CD4-positive, alpha-beta memory T cell (primary cell): ENCODE data around the gene SPEN. TPM values are rescaled to one million over a fixed set of nuclear protein-coding genes. Genes with fewer than 3 reads are reported as not detected.

Source experiments
- CTCF ChIA-PET: fragments of 350-600 bp; sonication (Branson Sonifier 250); formaldehyde crosslinking; loops from one replicate; lab custom pipeline; 2021; ENCODE audit warnings: inconsistent platforms; ENCODE audit not compliant: partially characterized antibody; lab: Charles Lee
- POLR2A ChIA-PET: fragments of 350-600 bp; sonication (Branson Sonifier 250); formaldehyde crosslinking; loops from one replicate; lab custom pipeline; 2021; ENCODE audit not compliant: partially characterized antibody; lab: Charles Lee
- DNase-seq, 5 donors: peaks; one replicate each; pipeline versions ENCODE4 v3.0.0 to v3.0.0-alpha.2; 2020 to 2022; ENCODE audit warnings: mixed read lengths in 1 of 5
- H3K27ac ChIP-seq: one replicate; pipeline ENCODE4 v1.7.0; 2013; ENCODE audit warnings: low read depth, low read length
- H3K27me3 ChIP-seq: 2 replicates; pipeline ENCODE4 v1.7.0; 2013; ENCODE audit warnings: mild to moderate bottlenecking, low read length, moderate library complexity; ENCODE audit not compliant: insufficient read depth
- H3K36me3 ChIP-seq: 2 replicates; pipeline ENCODE4 v1.7.0; 2013; ENCODE audit warnings: mild to moderate bottlenecking, low read length, moderate library complexity; ENCODE audit not compliant: insufficient read depth
- H3K4me1 ChIP-seq: 2 replicates; pipeline ENCODE4 v1.7.0; 2013; ENCODE audit warnings: mild to moderate bottlenecking, low read length, moderate library complexity; ENCODE audit not compliant: insufficient read depth
- H3K4me3 ChIP-seq, 2 donors: one replicate each; pipeline ENCODE4 v1.7.0; 2013; ENCODE audit warnings: low read length in 2 of 2, mild to moderate bottlenecking in 1 of 2
- H3K9me3 ChIP-seq, 2 donors: one replicate each; pipeline ENCODE4 v1.7.0; 2013; ENCODE audit warnings: low read length in 2 of 2, control low read depth in 1 of 2; ENCODE audit not compliant: control insufficient read depth in 1 of 2
- H3K27ac Mint-ChIP-seq, 7 donors: one replicate each; pipeline ENCODE4 v1.8.0; 2020 to 2021; ENCODE audit warnings: mixed read lengths in 7 of 7, mild to moderate bottlenecking in 6 of 7, inconsistent platforms in 3 of 7, moderate library complexity in 3 of 7
- H3K27me3 Mint-ChIP-seq, 2 donors: one replicate each; pipeline ENCODE4 v1.8.0; 2020 to 2021; ENCODE audit warnings: mixed read lengths in 2 of 2
- H3K36me3 Mint-ChIP-seq, 2 donors: one replicate each; pipeline ENCODE4 v1.8.0; 2020 to 2021; ENCODE audit warnings: mixed read lengths in 2 of 2, inconsistent platforms in 1 of 2, mild to moderate bottlenecking in 1 of 2
- H3K4me1 Mint-ChIP-seq, 4 donors: one replicate each; pipeline ENCODE4 v1.8.0; 2020 to 2021; ENCODE audit warnings: mixed read lengths in 4 of 4, mild to moderate bottlenecking in 1 of 4
- H3K4me3 Mint-ChIP-seq, 8 donors: one replicate each; pipeline ENCODE4 v1.8.0; 2020 to 2021; ENCODE audit warnings: mixed read lengths in 8 of 8, mild to moderate bottlenecking in 7 of 8, moderate library complexity in 6 of 8, inconsistent platforms in 3 of 8
- H3K9me3 Mint-ChIP-seq, 8 donors: one replicate each; pipeline ENCODE4 v1.8.0; 2020 to 2021; ENCODE audit warnings: mixed read lengths in 8 of 8, mild to moderate bottlenecking in 5 of 8, inconsistent platforms in 3 of 8, moderate library complexity in 1 of 8
- intact Hi-C: fragments of 100-400 bp; cut with micrococcal nuclease; formaldehyde crosslinking; loops from one replicate; pipeline ENCODE4 v1.15.1; 2023
- polyA plus RNA-seq, 2 donors: library from polyadenylated mRNA; unstranded; fragments of 300-500 nt; fragmentation: Illumina TruSeq; gene quantifications; one replicate each; pipeline ENCODE4 v1.2.3, GENCODE V29; 2021
- total RNA-seq, 2 experiments: library from RNA; stranded (reverse); gene quantifications; one replicate each; pipeline ENCODE4 v1.2.3, GENCODE V29; 2021

The SPEN gene
- total and polyA plus RNA-seq, 4 experiments from 2014 or later, result 2.4 to 87.8 (median 62.4) TPM

DNA sequence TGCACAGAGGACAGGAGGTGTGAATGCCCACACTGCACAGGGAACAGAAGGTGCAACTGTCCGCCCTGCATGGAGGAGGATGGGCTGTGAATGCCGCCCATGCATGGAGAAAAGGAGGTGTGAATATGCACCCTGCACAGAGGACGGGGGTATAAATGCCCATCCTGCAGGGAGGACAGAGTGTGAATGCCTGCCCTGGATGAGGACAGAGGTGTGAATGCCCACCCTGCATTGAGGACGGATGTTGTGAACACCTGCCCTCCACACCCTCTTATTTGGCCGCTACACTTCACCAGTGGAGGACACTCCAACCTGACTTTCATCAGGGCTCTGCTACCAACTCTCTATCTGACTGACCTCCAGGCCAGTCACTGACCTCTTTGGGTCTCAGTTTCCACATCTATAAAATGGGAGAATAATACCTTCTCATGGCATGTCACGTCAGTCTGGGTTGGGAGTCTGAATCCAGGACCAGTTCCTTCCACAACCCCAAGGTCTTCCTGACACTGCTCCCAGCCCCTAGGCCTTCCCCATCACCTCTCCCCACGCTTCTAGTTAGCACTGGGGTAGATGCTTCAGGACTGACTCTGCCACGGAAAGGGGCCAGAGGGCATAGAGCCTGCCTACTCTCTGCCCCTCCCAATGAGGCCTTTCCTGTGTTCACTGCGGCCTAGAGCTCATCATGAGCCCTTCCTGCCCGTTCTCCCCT, 100.0 kb downstream of the SPEN start:
- intact Hi-C loops, result no loop called here

DNA sequence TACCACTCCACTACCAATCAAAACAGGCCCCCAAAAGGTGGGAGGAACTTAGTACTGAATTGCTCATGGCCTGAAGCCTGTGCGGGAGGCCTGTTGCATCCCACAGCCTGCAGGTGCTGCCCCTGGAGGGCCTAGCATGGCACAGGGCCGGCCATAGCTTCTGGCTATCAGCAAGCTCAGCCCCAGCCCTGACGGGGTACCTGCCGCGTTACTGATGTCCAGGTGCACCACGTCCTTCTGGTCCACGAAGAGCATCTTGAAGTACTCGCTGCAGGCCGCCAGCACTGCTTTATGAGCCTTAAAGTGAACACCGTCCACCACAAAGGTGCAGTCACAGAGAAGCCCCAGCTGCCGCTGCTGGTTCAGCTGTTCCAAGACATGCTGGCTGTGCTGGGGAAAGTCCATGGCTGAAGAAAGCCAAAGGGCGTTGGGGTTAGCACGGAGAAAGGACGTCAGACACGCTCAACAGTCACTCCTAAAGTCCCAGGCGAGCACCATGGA, 100.6 kb downstream of the SPEN start:
- H3K4me1 ChIP-seq, result peaks cover 53% of the 10 kb centered on the region
- H3K27me3 ChIP-seq, result no peaks in the 10 kb centered on the region
- H3K36me3 ChIP-seq, result peaks cover 38% of the 10 kb centered on the region
- no peak overlapping the region for H3K4me3 ChIP-seq
- Mint-ChIP-seq H3K4me3 (peak overlapping the region; percentile 36 to 83 (median 54)), H3K27ac (peak overlapping the region; percentile 86 to 98 (median 95)), H3K4me1 (peaks cover 43 to 67% (median 51%) of the 10 kb centered on the region in 4 donors), H3K36me3 (peaks cover 16 to 36% of the 10 kb centered on the region in 2 donors), H3K9me3 (no peaks in the 10 kb centered on the region), H3K27me3 (peaks cover 0 to 2% of the 10 kb centered on the region in 2 donors)
- H3K9me3 ChIP-seq, result no peaks in the 10 kb centered on the region
- POLR2A ChIA-PET, result interaction anchor here (1.3 kb wide), 1 partner anchor 101 kb away, joined by 3 read pairs; the partner anchor contains the start of gene SPEN
- peak overlapping the region; percentile 79 for H3K27ac ChIP-seq
- CTCF ChIA-PET, result no interaction called here
- intact Hi-C loops, result no loop called here
- peak in 1 of 5 donors; percentile 46 for DNase-seq

More for the DNA sequence above, 100.0 kb downstream of the SPEN start:
- H3K4me3 Mint-ChIP-seq, result peak overlapping the region in 4 of 8 donors; percentile 36 to 66 (median 50)
- Histone ChIP-seq H3K9me3 (no peaks in the 10 kb centered on the region), H3K27ac (peak overlapping the region; percentile 79), H3K4me1 (peaks cover 49% of the 10 kb centered on the region), H3K4me3 (no peak overlapping the region), H3K36me3 (peaks cover 44% of the 10 kb centered on the region), H3K27me3 (no peaks in the 10 kb centered on the region)
- ChIA-PET POLR2A (interaction anchor here (0.5 kb wide), 1 partner anchor 132 kb away, joined by 3 read pairs; no protein-coding TSS in a partner anchor), CTCF (no interaction called here)
- peak overlapping the region; percentile 69 to 98 (median 95) for H3K27ac Mint-ChIP-seq
- peaks cover 40 to 62% (median 47%) of the 10 kb centered on the region in 4 donors for H3K4me1 Mint-ChIP-seq
- no peak for DNase-seq
- no peaks in the 10 kb centered on the region for H3K9me3 Mint-ChIP-seq
- peaks cover 16 to 41% of the 10 kb centered on the region in 2 donors for H3K36me3 Mint-ChIP-seq
- H3K27me3 Mint-ChIP-seq, result peaks cover 0 to 2% of the 10 kb centered on the region in 2 donors

GRCh38 chr1:15948595-15949452, 101.3 kb downstream of the SPEN start:
- Histone ChIP-seq H3K36me3 (peaks cover 31% of the 10 kb centered on the region), H3K4me1 (peaks cover 59% of the 10 kb centered on the region), H3K27me3 (no peaks in the 10 kb centered on the region), H3K4me3 (no peak overlapping the region), H3K27ac (peak overlapping the region; percentile 79), H3K9me3 (no peaks in the 10 kb centered on the region)
- Mint-ChIP-seq H3K4me3 (peak overlapping the region; percentile 75 to 91 (median 82)), H3K27me3 (peaks cover 0 to 2% of the 10 kb centered on the region in 2 donors), H3K36me3 (peaks cover 16 to 36% of the 10 kb centered on the region in 2 donors), H3K4me1 (peaks cover 46 to 74% (median 56%) of the 10 kb centered on the region in 4 donors), H3K27ac (peak overlapping the region; percentile 86 to 98 (median 95)), H3K9me3 (no peaks in the 10 kb centered on the region)
- ChIA-PET CTCF (interaction anchor here (1.5 kb wide), 2 partner anchors 28 to 134 kb away, joined by 3 to 4 read pairs; no protein-coding TSS in a partner anchor), POLR2A (interaction anchor here (1.0 to 3.9 kb wide), 3 partner anchors 27 to 115 kb away, joined by 3 to 23 read pairs (median 3); partner anchors contain the start of genes SPEN and ZBTB17)
- intact Hi-C loops, result loop anchor here (1.0 kb wide), 1 partner anchor 27 kb away; the partner anchor contains the start of gene ZBTB17
- no peak for DNase-seq

- Mint-ChIP-seq H3K4me3 (peak overlapping the region; percentile 75 to 91 (median 82)), H3K4me1 (peaks cover 50 to 81% (median 63%) of the 10 kb centered on the region in 4 donors)
- H3K36me3 ChIP-seq, result peaks cover 22% of the 10 kb centered on the region
Observed at GRCh38 chr1:15949453-15950245, 102.1 kb downstream of the SPEN start.

GRCh38 chr1:15950302-15950701, 102.8 kb downstream of the SPEN start:
- Mint-ChIP-seq H3K27ac (peak overlapping the region; percentile 86 to 98 (median 95)), H3K9me3 (no peaks in the 10 kb centered on the region), H3K36me3 (peaks cover 11 to 32% of the 10 kb centered on the region in 2 donors), H3K27me3 (peaks cover 0 to 2% of the 10 kb centered on the region in 2 donors), H3K4me1 (peaks cover 54 to 85% (median 67%) of the 10 kb centered on the region in 4 donors), H3K4me3 (peak overlapping the region; percentile 75 to 91 (median 82))
- no peaks in the 10 kb centered on the region for H3K27me3 ChIP-seq
- H3K9me3 ChIP-seq, result no peaks in the 10 kb centered on the region
- H3K4me1 ChIP-seq, result peaks cover 68% of the 10 kb centered on the region
- H3K4me3 ChIP-seq, result no peak overlapping the region
- ChIA-PET POLR2A (interaction anchor here (1.4 to 3.9 kb wide), 4 partner anchors 23 to 116 kb away, joined by 3 to 23 read pairs (median 9); partner anchors contain the start of genes SPEN and ZBTB17), CTCF (interaction anchor here (1.3 to 2.3 kb wide), 3 partner anchors 9 to 136 kb away, joined by 3 to 7 read pairs (median 4); partner anchors contain the start of gene ZBTB17)
- H3K36me3 ChIP-seq, result peaks cover 21% of the 10 kb centered on the region
- H3K27ac ChIP-seq, result peak overlapping the region; percentile 79
- DNase-seq, result peak in 1 of 5 donors; percentile 64
- intact Hi-C loops, result no loop called here

More at GRCh38 chr1:15949453-15950245, 102.1 kb downstream of the SPEN start:
- intact Hi-C loops, result loop anchor here (1.0 kb wide), 1 partner anchor 27 kb away; the partner anchor contains the start of gene ZBTB17
- H3K36me3 Mint-ChIP-seq, result peaks cover 16 to 36% of the 10 kb centered on the region in 2 donors
- H3K27ac Mint-ChIP-seq, result peak overlapping the region; percentile 86 to 98 (median 95)
- ChIA-PET POLR2A (interaction anchor here (1.0 to 3.9 kb wide), 4 partner anchors 26 to 116 kb away, joined by 3 to 23 read pairs (median 7); partner anchors contain the start of genes SPEN and ZBTB17), CTCF (interaction anchor here (1.5 kb wide), 2 partner anchors 27 to 135 kb away, joined by 3 to 4 read pairs; no protein-coding TSS in a partner anchor)
- peak; percentile 82 to 99 (median 84) for DNase-seq
- H3K27ac ChIP-seq, result peak overlapping the region; percentile 79
- H3K27me3 Mint-ChIP-seq, result peaks cover 0 to 2% of the 10 kb centered on the region in 2 donors
- peak overlapping the region in 1 of 2 donors; percentile 18 for H3K4me3 ChIP-seq
- H3K9me3 Mint-ChIP-seq, result no peaks in the 10 kb centered on the region
- H3K27me3 ChIP-seq, result no peaks in the 10 kb centered on the region
- no peaks in the 10 kb centered on the region for H3K9me3 ChIP-seq
- H3K4me1 ChIP-seq, result peaks cover 68% of the 10 kb centered on the region
